Measurements from ENCODE around the gene NOTCH1.

Gene NOTCH1

GRCh38 chr9:136527721-136528710, 17.8 kb downstream of the NOTCH1 start:
- Histone ChIP-seq H3K4ac (ENCODE audit: low read depth, low read length) (no peak overlapping the region), H4K5ac (ENCODE audit: low read length) (no peak overlapping the region), H2BK15ac (replicated peaks; ENCODE audit: low read depth) (no peak overlapping the region), H3K56ac (ENCODE audit: low read length) (no peak overlapping the region), H2AK5ac (ENCODE audit: low read length) (no peak overlapping the region), H3K27me3 (ENCODE audit: insufficient read depth, low read length, poor library complexity) (no peaks in the 10 kb centered on the region), H3K79me1 (ENCODE audit: low read length) (peaks cover 4% of the 10 kb centered on the region), H2BK120ac (ENCODE audit: low read depth, low read length) (no peak overlapping the region), H3K79me2 (ENCODE audit: control insufficient read depth, insufficient read depth, low read length) (peaks cover 15% of the 10 kb centered on the region), H3K18ac (ENCODE audit: low read length) (peak overlapping the region; percentile 12), H4K8ac (ENCODE audit: low read depth, low read length) (no peak overlapping the region), H3K23ac (ENCODE audit: low read length) (no peak overlapping the region), H3K9ac (ENCODE audit: low read length) (no peak overlapping the region), H3K36me3 (ENCODE audit: control insufficient read depth, insufficient read depth, low read length) (no peaks in the 10 kb centered on the region), H3K4me2 (ENCODE audit: low read length) (no peak overlapping the region), H3K4me3 (ENCODE audit: low read length) (no peak overlapping the region), H2BK5ac (ENCODE audit: low read length) (no peak overlapping the region), H3K4me1 (ENCODE audit: control insufficient read depth, low read depth, low read length) (peaks cover 2% of the 10 kb centered on the region), H3K27ac (ENCODE audit: low read depth, low read length) (peak overlapping the region; percentile 57)
- WGBS (ENCODE audit: extremely low coverage, insufficient coverage, low lambda C conversion rate), result no CpG with 5 or more reads among the region's 34 CpGs
- DNase-seq, result no peak

- peaks cover 2% of the 10 kb centered on the region for H3K4me1 ChIP-seq (ENCODE audit: control insufficient read depth, low read depth, low read length)
- H3K56ac ChIP-seq (ENCODE audit: low read length), result peak overlapping the region; percentile 34
- no peak overlapping the region for H2BK15ac ChIP-seq (replicated peaks; ENCODE audit: low read depth)
- no peak overlapping the region for H2AK5ac ChIP-seq (ENCODE audit: low read length)
- no peak overlapping the region for H2BK120ac ChIP-seq (ENCODE audit: low read depth, low read length)
- no peak for DNase-seq
- H3K18ac ChIP-seq (ENCODE audit: low read length), result peak overlapping the region; percentile 10
- H3K79me1 ChIP-seq (ENCODE audit: low read length), result peaks cover 4% of the 10 kb centered on the region
- H4K8ac ChIP-seq (ENCODE audit: low read depth, low read length), result no peak overlapping the region
- H3K4me2 ChIP-seq (ENCODE audit: low read length), result no peak overlapping the region
- H3K27me3 ChIP-seq (ENCODE audit: insufficient read depth, low read length, poor library complexity), result no peaks in the 10 kb centered on the region
- no peak overlapping the region for H3K23ac ChIP-seq (ENCODE audit: low read length)
- peaks cover 15% of the 10 kb centered on the region for H3K79me2 ChIP-seq (ENCODE audit: control insufficient read depth, insufficient read depth, low read length)
- no peak overlapping the region for H2BK5ac ChIP-seq (ENCODE audit: low read length)
- H3K4me3 ChIP-seq (ENCODE audit: low read length), result no peak overlapping the region
- H3K4ac ChIP-seq (ENCODE audit: low read depth, low read length), result no peak overlapping the region
- H3K36me3 ChIP-seq (ENCODE audit: control insufficient read depth, insufficient read depth, low read length), result no peaks in the 10 kb centered on the region
- H4K5ac ChIP-seq (ENCODE audit: low read length), result no peak overlapping the region
- no CpG with 5 or more reads among the region's 20 CpGs for WGBS (ENCODE audit: extremely low coverage, insufficient coverage, low lambda C conversion rate)
- H3K9ac ChIP-seq (ENCODE audit: low read length), result no peak overlapping the region
- peak overlapping the region; percentile 57 for H3K27ac ChIP-seq (ENCODE audit: low read depth, low read length)
Observed at GRCh38 chr9:136527131-136527530, 18.7 kb downstream of the NOTCH1 start.

GRCh38 chr9:136526625-136527066, 19.2 kb downstream of the NOTCH1 start:
- Histone ChIP-seq H4K8ac (ENCODE audit: low read depth, low read length) (no peak overlapping the region), H3K23ac (ENCODE audit: low read length) (no peak overlapping the region), H3K4me3 (ENCODE audit: low read length) (no peak overlapping the region), H4K5ac (ENCODE audit: low read length) (no peak overlapping the region), H2BK15ac (replicated peaks; ENCODE audit: low read depth) (no peak overlapping the region), H2AK5ac (ENCODE audit: low read length) (no peak overlapping the region), H3K18ac (ENCODE audit: low read length) (peak overlapping the region; percentile 10), H3K9ac (ENCODE audit: low read length) (no peak overlapping the region), H2BK120ac (ENCODE audit: low read depth, low read length) (no peak overlapping the region), H3K27ac (ENCODE audit: low read depth, low read length) (peak overlapping the region; percentile 57), H3K36me3 (ENCODE audit: control insufficient read depth, insufficient read depth, low read length) (no peaks in the 10 kb centered on the region), H3K4ac (ENCODE audit: low read depth, low read length) (no peak overlapping the region), H3K56ac (ENCODE audit: low read length) (peak overlapping the region; percentile 42), H3K4me1 (ENCODE audit: control insufficient read depth, low read depth, low read length) (peaks cover 2% of the 10 kb centered on the region), H3K27me3 (ENCODE audit: insufficient read depth, low read length, poor library complexity) (no peaks in the 10 kb centered on the region), H2BK5ac (ENCODE audit: low read length) (no peak overlapping the region), H3K79me1 (ENCODE audit: low read length) (peaks cover 4% of the 10 kb centered on the region), H3K79me2 (ENCODE audit: control insufficient read depth, insufficient read depth, low read length) (peaks cover 15% of the 10 kb centered on the region), H3K4me2 (ENCODE audit: low read length) (no peak overlapping the region)
- peak; percentile 50 for DNase-seq
- no CpG with 5 or more reads among the region's 30 CpGs for WGBS (ENCODE audit: extremely low coverage, insufficient coverage, low lambda C conversion rate)

- Histone ChIP-seq H3K4me3 (ENCODE audit: low read length) (no peak overlapping the region), H3K4me2 (ENCODE audit: low read length) (no peak overlapping the region), H3K27me3 (ENCODE audit: insufficient read depth, low read length, poor library complexity) (no peaks in the 10 kb centered on the region), H2BK5ac (ENCODE audit: low read length) (no peak overlapping the region), H3K4ac (ENCODE audit: low read depth, low read length) (no peak overlapping the region), H2BK120ac (ENCODE audit: low read depth, low read length) (no peak overlapping the region), H4K8ac (ENCODE audit: low read depth, low read length) (no peak overlapping the region), H3K23ac (ENCODE audit: low read length) (no peak overlapping the region), H2BK15ac (replicated peaks; ENCODE audit: low read depth) (no peak overlapping the region), H3K36me3 (ENCODE audit: control insufficient read depth, insufficient read depth, low read length) (no peaks in the 10 kb centered on the region), H3K79me1 (ENCODE audit: low read length) (peaks cover 4% of the 10 kb centered on the region), H3K79me2 (ENCODE audit: control insufficient read depth, insufficient read depth, low read length) (peaks cover 15% of the 10 kb centered on the region), H2AK5ac (ENCODE audit: low read length) (no peak overlapping the region), H3K18ac (ENCODE audit: low read length) (no peak overlapping the region), H4K5ac (ENCODE audit: low read length) (no peak overlapping the region), H3K27ac (ENCODE audit: low read depth, low read length) (peak overlapping the region; percentile 38), H3K56ac (ENCODE audit: low read length) (no peak overlapping the region), H3K4me1 (ENCODE audit: control insufficient read depth, low read depth, low read length) (peaks cover 2% of the 10 kb centered on the region), H3K9ac (ENCODE audit: low read length) (no peak overlapping the region)
- WGBS (ENCODE audit: extremely low coverage, insufficient coverage, low lambda C conversion rate), result no CpG with 5 or more reads among the region's 30 CpGs
- DNase-seq, result no peak
Observed at GRCh38 chr9:136525841-136526499, 19.9 kb downstream of the NOTCH1 start.

GRCh38 chr9:136525207-136525606, 20.6 kb downstream of the NOTCH1 start:
- Histone ChIP-seq H3K4me3 (ENCODE audit: low read length) (no peak overlapping the region), H4K5ac (ENCODE audit: low read length) (no peak overlapping the region), H3K79me2 (ENCODE audit: control insufficient read depth, insufficient read depth, low read length) (peaks cover 15% of the 10 kb centered on the region), H3K4me2 (ENCODE audit: low read length) (no peak overlapping the region), H2BK120ac (ENCODE audit: low read depth, low read length) (no peak overlapping the region), H3K4ac (ENCODE audit: low read depth, low read length) (no peak overlapping the region), H4K8ac (ENCODE audit: low read depth, low read length) (no peak overlapping the region), H3K4me1 (ENCODE audit: control insufficient read depth, low read depth, low read length) (peaks cover 2% of the 10 kb centered on the region), H3K36me3 (ENCODE audit: control insufficient read depth, insufficient read depth, low read length) (no peaks in the 10 kb centered on the region), H3K27ac (ENCODE audit: low read depth, low read length) (no peak overlapping the region), H2BK5ac (ENCODE audit: low read length) (no peak overlapping the region), H3K56ac (ENCODE audit: low read length) (no peak overlapping the region), H2AK5ac (ENCODE audit: low read length) (no peak overlapping the region), H3K18ac (ENCODE audit: low read length) (no peak overlapping the region), H2BK15ac (replicated peaks; ENCODE audit: low read depth) (no peak overlapping the region), H3K23ac (ENCODE audit: low read length) (no peak overlapping the region), H3K79me1 (ENCODE audit: low read length) (peaks cover 4% of the 10 kb centered on the region), H3K9ac (ENCODE audit: low read length) (no peak overlapping the region), H3K27me3 (ENCODE audit: insufficient read depth, low read length, poor library complexity) (no peaks in the 10 kb centered on the region)
- no CpG with 5 or more reads among the region's 21 CpGs for WGBS (ENCODE audit: extremely low coverage, insufficient coverage, low lambda C conversion rate)
- DNase-seq, result no peak

Data from mesendoderm (in vitro differentiated cells).